ENCODE measurements around the gene ZNF568. TPM values are rescaled to one million over a fixed set of nuclear protein-coding genes. Genes with fewer than 3 reads are reported as not detected.

Gene ZNF568
- total RNA-seq, 1 experiment from 2014 or later = 6.4 TPM

- Histone ChIP-seq H3K36me3 (ENCODE audit: low read depth) (peaks cover 35% of the 10 kb centered on the region), H3K4me2 (peak overlapping the region; percentile 90), H2AFZ (peak overlapping the region; percentile 97), H4K20me1 (ENCODE audit: insufficient read depth) (no peaks in the 10 kb centered on the region), H3K9me3 (ENCODE audit: insufficient read depth, low read depth) (peaks cover 29% of the 10 kb centered on the region), H3K27ac (peak overlapping the region; percentile 53), H3K4me1 (replicated peaks; ENCODE audit: insufficient read depth) (peaks cover 9% of the 10 kb centered on the region), H3K9me2 (ENCODE audit: insufficient read depth) (no peaks in the 10 kb centered on the region), H3K79me2 (ENCODE audit: low read depth) (peaks cover 7% of the 10 kb centered on the region; the same call in 1 of the 2 replicates), H3K4me3 (peak overlapping the region; percentile 80), H3K27me3 (ENCODE audit: insufficient read depth, low read depth) (no peaks in the 10 kb centered on the region), H3F3A (ENCODE audit: insufficient read depth, low read depth) (no peaks in the 10 kb centered on the region)
- ChIA-PET POLR2A (ENCODE audit: unreplicated experiment) (no interaction called here), CTCF (no interaction called here)
- DNase-seq = no peak
- TF ChIP-seq EZH2 (IDR thresholded peaks at IDR 0.05; ENCODE audit: low read depth) (no peak), CTCF (conservative IDR thresholded peaks at IDR 0.05) (no peak)
- BruUV-seq (replicated peaks) = no TSS peak
- intact Hi-C loops (cut with micrococcal nuclease; ENCODE audit: unreplicated experiment) = loop anchor here (1.0 to 2.0 kb wide), 2 partner anchors 66 to 146 kb away; partner anchors contain the start of gene ZNF345
These were observed 859 bp downstream of the ZNF568 start for GRCh38 chr19:36916991-36917390.

GRCh38 chr19:36918090-36918489 lies 2.0 kb downstream of the ZNF568 start:
- no peak overlapping the region for H2AFZ ChIP-seq
- intact Hi-C loops (cut with micrococcal nuclease; ENCODE audit: unreplicated experiment) = no loop called here
- no peaks in the 10 kb centered on the region for H4K20me1 ChIP-seq (ENCODE audit: insufficient read depth)
- peaks cover 28% of the 10 kb centered on the region for H3K36me3 ChIP-seq (ENCODE audit: low read depth)
- CTCF ChIA-PET = no interaction called here
- no peak overlapping the region for H3K4me2 ChIP-seq
- no TSS peak for BruUV-seq (replicated peaks)
- no peak for DNase-seq
- POLR2A ChIA-PET (ENCODE audit: unreplicated experiment) = no interaction called here
- peaks cover 7% of the 10 kb centered on the region; the same call in 1 of the 2 replicates for H3K79me2 ChIP-seq (ENCODE audit: low read depth)
- no peak overlapping the region for H3K27ac ChIP-seq
- peaks cover 28% of the 10 kb centered on the region for H3K9me3 ChIP-seq (ENCODE audit: insufficient read depth, low read depth)
- no peaks in the 10 kb centered on the region for H3K9me2 ChIP-seq (ENCODE audit: insufficient read depth)
- no peaks in the 10 kb centered on the region for H3K27me3 ChIP-seq (ENCODE audit: insufficient read depth, low read depth)
- H3K4me1 ChIP-seq (replicated peaks; ENCODE audit: insufficient read depth) = peaks cover 9% of the 10 kb centered on the region
- TF ChIP-seq EZH2 (IDR thresholded peaks at IDR 0.05; ENCODE audit: low read depth) = no peak
- TF ChIP-seq CTCF (conservative IDR thresholded peaks at IDR 0.05) = no peak
- peak overlapping the region; percentile 80; the same call in 1 of the 2 replicates for H3K4me3 ChIP-seq
- H3F3A ChIP-seq (ENCODE audit: insufficient read depth, low read depth) = no peaks in the 10 kb centered on the region

GRCh38 chr19:36931684-36932083 lies 15.6 kb downstream of the ZNF568 start:
- peaks cover 33% of the 10 kb centered on the region; the same call in 1 of the 2 replicates for H3K9me3 ChIP-seq (ENCODE audit: insufficient read depth, low read depth)

More at GRCh38 chr19:36931684-36932083, 15.6 kb downstream of the ZNF568 start:
- Histone ChIP-seq H3K4me1 (replicated peaks; ENCODE audit: insufficient read depth) (no peaks in the 10 kb centered on the region), H3K4me2 (no peak overlapping the region), H3K27ac (no peak overlapping the region), H3K36me3 (ENCODE audit: low read depth) (peaks cover 4% of the 10 kb centered on the region; the same call in 1 of the 2 replicates), H3K27me3 (ENCODE audit: insufficient read depth, low read depth) (no peaks in the 10 kb centered on the region), H3F3A (ENCODE audit: insufficient read depth, low read depth) (no peaks in the 10 kb centered on the region), H2AFZ (no peak overlapping the region), H3K9me2 (ENCODE audit: insufficient read depth) (no peaks in the 10 kb centered on the region), H4K20me1 (ENCODE audit: insufficient read depth) (no peaks in the 10 kb centered on the region), H3K4me3 (no peak overlapping the region), H3K79me2 (ENCODE audit: low read depth) (no peaks in the 10 kb centered on the region)
- no TSS peak for BruUV-seq (replicated peaks)
- TF ChIP-seq CTCF (conservative IDR thresholded peaks at IDR 0.05) (no peak), EZH2 (IDR thresholded peaks at IDR 0.05; ENCODE audit: low read depth) (no peak)
- CTCF ChIA-PET = no interaction called here
- DNase-seq = no peak
- intact Hi-C loops (cut with micrococcal nuclease; ENCODE audit: unreplicated experiment) = no loop called here
- POLR2A ChIA-PET (ENCODE audit: unreplicated experiment) = no interaction called here

Measured in PC-9 (cell line).